SIG-M5 treated with dmso at 0.1 percent for 504 hours (cell line): Measurements from ENCODE around the gene LHFPL6.

Experiments
- DNase-seq: peaks from one replicate; lab custom pipeline; 2025; ENCODE audit not compliant: unreplicated experiment; lab: John Stamatoyannopoulos, UW

The LHFPL6 gene

DNA sequence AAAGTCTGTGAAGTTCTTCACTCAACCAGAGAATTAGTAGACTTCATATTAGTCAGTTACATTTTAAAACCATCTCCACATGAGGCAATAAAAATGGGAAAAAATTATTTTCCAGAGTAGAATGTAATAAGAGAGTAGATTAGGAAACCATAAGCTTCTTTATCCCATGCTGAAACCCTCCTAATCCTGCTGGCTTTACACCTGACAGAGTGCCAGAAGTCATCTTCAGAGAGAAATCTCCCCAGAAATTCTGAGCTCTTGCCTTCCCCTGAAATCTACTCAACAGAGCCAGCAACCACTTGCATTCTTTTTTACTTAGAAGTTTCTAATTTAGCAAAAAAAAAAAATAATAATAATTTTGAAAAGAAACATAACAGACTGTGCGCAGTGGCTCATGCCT lies 284.8 kb downstream of the LHFPL6 start:
- no peak for DNase-seq

DNA sequence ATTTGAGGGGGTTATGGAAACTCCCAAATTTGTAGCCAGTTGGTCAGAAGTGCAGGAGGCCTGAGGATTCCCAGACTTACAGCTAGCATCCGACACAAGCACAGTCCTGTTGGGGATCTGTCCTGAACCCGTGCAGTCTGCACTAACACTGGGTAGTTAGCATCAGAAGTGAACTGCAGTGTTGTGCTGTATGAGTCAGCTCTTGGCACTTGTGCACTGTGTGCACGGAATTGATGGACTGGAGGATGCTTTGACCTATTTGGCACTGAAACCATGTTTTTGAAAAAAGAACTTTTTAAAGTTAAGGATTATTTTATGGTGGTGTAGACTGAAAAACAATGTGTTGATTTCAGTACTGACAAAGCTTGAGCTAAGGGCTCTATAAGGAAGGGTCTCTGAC lies 285.7 kb downstream of the LHFPL6 start:
- no peak for DNase-seq

GRCh38 chr13:39315796-39316195 lies 287.2 kb downstream of the LHFPL6 start:
- no peak for DNase-seq

DNA sequence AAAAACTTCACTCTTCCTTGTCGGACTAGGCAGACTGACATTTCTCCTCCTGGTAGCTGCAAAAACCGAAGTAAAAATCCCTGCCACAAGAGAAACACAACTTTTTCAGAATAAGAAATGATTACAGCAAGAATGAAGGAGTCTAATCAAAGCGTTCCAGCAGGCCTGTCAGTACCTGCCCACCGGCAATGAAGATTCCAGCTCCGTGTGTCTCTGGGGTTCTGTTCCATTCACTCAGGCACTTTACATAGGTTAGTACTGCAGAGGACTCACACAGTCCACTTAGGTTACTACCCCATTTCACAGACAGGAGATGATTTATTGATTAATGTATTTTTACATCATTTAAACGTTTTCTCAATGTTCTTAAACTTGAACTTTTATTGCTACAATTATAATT lies 289.3 kb downstream of the LHFPL6 start:
- no peak for DNase-seq

GRCh38 chr13:39312596-39312995 lies 290.4 kb downstream of the LHFPL6 start:
- no peak for DNase-seq

DNA sequence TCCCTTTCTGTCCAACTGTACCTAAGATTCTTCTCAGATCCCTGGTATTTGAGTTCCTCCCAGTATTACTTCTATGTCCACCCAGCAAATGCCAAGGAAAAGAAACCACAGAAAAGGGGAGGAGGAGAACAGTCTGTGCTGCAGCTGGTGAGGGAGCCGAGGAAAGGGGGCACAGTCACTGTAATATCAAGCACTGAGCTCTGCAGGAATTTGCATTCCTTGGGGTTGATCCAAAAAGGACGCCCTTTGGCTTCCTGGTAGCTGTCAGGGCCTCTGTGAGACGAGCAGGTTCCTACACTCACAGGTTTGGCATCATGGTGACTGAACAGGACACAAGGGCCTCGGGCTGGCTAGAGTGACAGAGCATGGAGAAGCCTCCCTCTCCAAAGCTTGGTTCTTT lies 291.4 kb downstream of the LHFPL6 start:
- no peak for DNase-seq

DNA sequence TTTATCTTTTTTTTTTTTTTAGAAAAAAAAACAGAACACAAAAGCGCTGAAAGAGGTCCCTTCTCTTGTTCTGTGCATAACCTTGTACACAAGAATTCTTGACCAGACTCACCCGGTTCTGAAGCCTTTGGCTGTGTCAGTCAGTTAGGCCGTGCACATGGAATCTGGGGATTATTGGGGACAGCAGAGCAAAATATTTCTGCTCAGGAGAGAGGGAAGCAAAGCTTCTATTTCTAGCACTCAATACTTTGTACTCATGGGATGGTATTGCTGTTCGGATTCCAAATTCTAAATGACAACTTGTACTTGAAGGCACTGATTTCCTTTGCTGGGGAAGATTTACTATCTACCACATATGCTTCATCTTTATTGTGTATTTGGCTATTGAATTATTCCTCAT lies 292.0 kb downstream of the LHFPL6 start:
- DNase-seq: no peak

- DNase-seq: no peak
Observed at GRCh38 chr13:39306639-39307589, 296.1 kb downstream of the LHFPL6 start.

GRCh38 chr13:39302820-39303219 lies 300.2 kb downstream of the LHFPL6 start:
- DNase-seq: no peak

DNA sequence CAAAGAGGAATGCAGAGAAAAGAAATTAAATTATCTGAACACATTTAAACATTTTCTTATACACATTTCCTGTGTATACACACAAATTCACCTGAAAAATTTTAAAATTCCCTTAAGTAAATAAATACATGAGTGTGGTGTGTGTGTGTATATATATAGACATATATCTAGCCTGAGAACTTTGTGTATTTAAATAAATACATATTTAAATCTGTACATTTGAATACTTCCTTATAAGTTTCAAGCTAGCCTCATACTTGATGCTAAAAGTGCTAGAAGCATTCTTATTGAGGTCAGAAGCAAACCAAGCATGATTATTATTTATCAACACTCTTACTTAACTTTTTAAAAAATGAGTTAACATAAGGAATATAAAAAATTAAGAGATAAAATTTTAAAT lies 304.0 kb downstream of the LHFPL6 start:
- DNase-seq: no peak

- DNase-seq: no peak
Observed at GRCh38 chr13:39297664-39298171, 305.3 kb downstream of the LHFPL6 start.

GRCh38 chr13:39297023-39297422 lies 306.0 kb downstream of the LHFPL6 start:
- no peak for DNase-seq

DNA sequence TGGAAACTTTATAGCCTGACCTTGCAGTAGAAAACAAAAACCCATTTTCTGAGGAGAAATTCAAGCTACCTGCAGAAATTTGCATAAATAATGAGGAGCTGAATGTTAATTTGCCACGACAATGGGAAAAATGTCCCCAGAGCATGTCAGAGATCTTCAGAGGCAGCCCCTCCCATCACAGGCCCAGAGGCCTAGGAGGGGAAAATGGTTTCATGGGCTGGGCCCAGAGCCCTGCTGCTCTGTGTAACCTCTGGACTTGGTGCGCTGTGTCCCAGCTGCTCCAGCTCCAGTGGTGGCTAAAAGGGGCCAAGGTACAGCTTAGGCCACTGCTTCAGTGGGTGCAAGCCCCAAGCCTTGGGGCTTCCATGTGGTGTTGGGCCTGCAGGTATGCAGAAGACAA lies 306.8 kb downstream of the LHFPL6 start:
- no peak for DNase-seq
